OCI-LY7 (cell line): Measurements from ENCODE around the gene ZBP1. TPM values are rescaled to one million over a fixed set of nuclear protein-coding genes. Genes with fewer than 3 reads are reported as not detected.

Experiments used
- BruUV-seq: library from RNA; stranded (reverse); fragments of 400-500 nt; replicated peaks from 2 replicates; lab custom pipeline; 2021; lab: Mats Ljungman, UMichigan
- CTCF ChIA-PET: fragments of 300-600 bp; sonication (Branson Sonifier 250); formaldehyde crosslinking; loops from one replicate; lab custom pipeline; 2022; ENCODE audit warnings: antibody characterized with exemption; ENCODE audit not compliant: unreplicated experiment; lab: Charles Lee
- POLR2A ChIA-PET: fragments of 300-600 bp; sonication (Branson Sonifier 250); formaldehyde crosslinking; loops from one replicate; lab custom pipeline; 2022; ENCODE audit warnings: antibody characterized with exemption; lab: Charles Lee
- DNase-seq: peaks from one replicate; pipeline ENCODE4 v3.0.0-alpha.2; 2015; ENCODE audit warnings: low spot score
- H2AFZ ChIP-seq: fragments of 200-600 bp; sonication (generic), shearing (Covaris generic); 2 replicates; pipeline ENCODE4 v1.6.1; 2014; ENCODE audit warnings: mild to moderate bottlenecking, antibody characterized with exemption, low read length, moderate library complexity
- H3K27ac ChIP-seq: fragments of 200-600 bp; sonication (generic); 2 replicates; pipeline ENCODE4 v1.5.1; 2014; ENCODE audit warnings: mixed run types, low read depth, mild to moderate bottlenecking, moderate library complexity, low read length, inconsistent platforms; ENCODE audit not compliant: poor library complexity, severe bottlenecking
- H3K36me3 ChIP-seq: fragments of 200-600 bp; sonication (generic); 2 replicates; pipeline ENCODE4 v1.6.1; 2014; ENCODE audit warnings: mild to moderate bottlenecking, antibody characterized with exemption, low read length, moderate library complexity, mixed read lengths; ENCODE audit not compliant: insufficient read depth
- H3K4me1 ChIP-seq: fragments of 200-600 bp; sonication (generic); 2 replicates; pipeline ENCODE4 v1.5.1; 2014; ENCODE audit warnings: mild to moderate bottlenecking, low read length; ENCODE audit not compliant: insufficient read depth, poor library complexity, severe bottlenecking
- H3K4me2 ChIP-seq: fragments of 200-600 bp; sonication (generic); 2 replicates; pipeline ENCODE4 v1.6.1; 2014; ENCODE audit warnings: mild to moderate bottlenecking, low read length
- H3K4me3 ChIP-seq: fragments of 200-600 bp; sonication (generic); 2 replicates; pipeline ENCODE4 v1.5.1; 2014; ENCODE audit warnings: mild to moderate bottlenecking, low read depth, low read length; ENCODE audit not compliant: poor library complexity, severe bottlenecking
- H3K79me2 ChIP-seq: fragments of 200-600 bp; sonication (generic); 2 replicates; pipeline ENCODE4 v1.6.1; 2016; ENCODE audit warnings: low read depth, mild to moderate bottlenecking, low read length, moderate library complexity, mixed read lengths; ENCODE audit not compliant: insufficient read depth
- H3K9me2 ChIP-seq: fragments of 200-600 bp; sonication (generic); 2 replicates; pipeline ENCODE4 v1.6.1; 2016; ENCODE audit warnings: mild to moderate bottlenecking, low read length, mixed read lengths; ENCODE audit not compliant: insufficient read depth
- H3K9me3 ChIP-seq: fragments of 200-600 bp; sonication (generic); 2 replicates; pipeline ENCODE4 v1.6.1; 2014; ENCODE audit warnings: mild to moderate bottlenecking, mixed run types, low read length, mixed read lengths
- H4K20me1 ChIP-seq: fragments of 200-600 bp; sonication (generic); 2 replicates; pipeline ENCODE4 v1.6.1; 2014; ENCODE audit warnings: mild to moderate bottlenecking, antibody characterized with exemption, low read length, moderate library complexity, mixed read lengths; ENCODE audit not compliant: insufficient read depth
- EZH2phosphoT487 ChIP-seq: fragments of 200-600 bp; sonication (generic); IDR thresholded peaks from 2 replicates; pipeline ENCODE4 v1.6.1; 2018; ENCODE audit warnings: low read depth, borderline replicate concordance, mild to moderate bottlenecking, mixed run types, antibody characterized with exemption, low read length, moderate library complexity, mixed read lengths
- intact Hi-C: fragments of 100-400 bp; cut with micrococcal nuclease; formaldehyde crosslinking; loops from one replicate; pipeline ENCODE4 v1.10.0; 2022; ENCODE audit not compliant: unreplicated experiment
- total RNA-seq, 2 experiments: library from RNA; depleted of rRNA in 1 of 2; stranded (reverse); fragments of >200 nt in 1 of 2; shearing (Covaris generic) in 1 of 2; gene quantifications; 2 replicates each; pipeline ENCODE4 v1.2.3, GENCODE V29; 2014 to 2022
- TF ChIP-seq, protein P1 (sequence below): fragments of 200-600 bp; sonication (generic); conservative IDR thresholded peaks from 2 replicates; pipeline ENCODE4 v1.5.1; 2014; ENCODE audit warnings: mild to moderate bottlenecking, antibody characterized with exemption, low read length, moderate library complexity, mixed read lengths

Gene ZBP1
- total RNA-seq, 2 experiments from 2014 or later: 1.5 to 3.7 TPM

GRCh38 chr20:57576617-57577550, 43.3 kb downstream of the ZBP1 start:
- no peaks in the 10 kb centered on the region for H3K36me3 ChIP-seq
- no peak overlapping the region for H2AFZ ChIP-seq
- no peaks in the 10 kb centered on the region for H3K9me3 ChIP-seq
- H3K27ac ChIP-seq: no peak overlapping the region
- no peak overlapping the region for H3K4me3 ChIP-seq
- no peak for DNase-seq
- H3K9me2 ChIP-seq: no peaks in the 10 kb centered on the region
- H3K4me2 ChIP-seq: no peak overlapping the region
- no TSS peak for BruUV-seq
- no peaks in the 10 kb centered on the region for H3K79me2 ChIP-seq
- intact Hi-C loops: no loop called here
- H3K4me1 ChIP-seq: no peaks in the 10 kb centered on the region
- ChIA-PET CTCF (no interaction called here), POLR2A (no interaction called here)
- no peak for TF ChIP-seq EZH2phosphoT487
- TF ChIP-seq, protein P1, sequence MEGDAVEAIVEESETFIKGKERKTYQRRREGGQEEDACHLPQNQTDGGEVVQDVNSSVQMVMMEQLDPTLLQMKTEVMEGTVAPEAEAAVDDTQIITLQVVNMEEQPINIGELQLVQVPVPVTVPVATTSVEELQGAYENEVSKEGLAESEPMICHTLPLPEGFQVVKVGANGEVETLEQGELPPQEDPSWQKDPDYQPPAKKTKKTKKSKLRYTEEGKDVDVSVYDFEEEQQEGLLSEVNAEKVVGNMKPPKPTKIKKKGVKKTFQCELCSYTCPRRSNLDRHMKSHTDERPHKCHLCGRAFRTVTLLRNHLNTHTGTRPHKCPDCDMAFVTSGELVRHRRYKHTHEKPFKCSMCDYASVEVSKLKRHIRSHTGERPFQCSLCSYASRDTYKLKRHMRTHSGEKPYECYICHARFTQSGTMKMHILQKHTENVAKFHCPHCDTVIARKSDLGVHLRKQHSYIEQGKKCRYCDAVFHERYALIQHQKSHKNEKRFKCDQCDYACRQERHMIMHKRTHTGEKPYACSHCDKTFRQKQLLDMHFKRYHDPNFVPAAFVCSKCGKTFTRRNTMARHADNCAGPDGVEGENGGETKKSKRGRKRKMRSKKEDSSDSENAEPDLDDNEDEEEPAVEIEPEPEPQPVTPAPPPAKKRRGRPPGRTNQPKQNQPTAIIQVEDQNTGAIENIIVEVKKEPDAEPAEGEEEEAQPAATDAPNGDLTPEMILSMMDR: no peak
- H4K20me1 ChIP-seq: no peaks in the 10 kb centered on the region; the same call in 1 of the 2 replicates

GRCh38 chr20:57576002-57576401, 44.2 kb downstream of the ZBP1 start:
- Histone ChIP-seq H3K36me3 (no peaks in the 10 kb centered on the region), H3K79me2 (no peaks in the 10 kb centered on the region), H3K27ac (no peak overlapping the region), H4K20me1 (no peaks in the 10 kb centered on the region; the same call in 1 of the 2 replicates), H3K4me2 (no peak overlapping the region), H3K9me3 (no peaks in the 10 kb centered on the region), H3K4me1 (no peaks in the 10 kb centered on the region), H3K9me2 (no peaks in the 10 kb centered on the region), H2AFZ (no peak overlapping the region), H3K4me3 (no peak overlapping the region)
- BruUV-seq: no TSS peak
- intact Hi-C loops: no loop called here
- POLR2A ChIA-PET: no interaction called here
- CTCF ChIA-PET: no interaction called here
- no peak for TF ChIP-seq EZH2phosphoT487
- TF ChIP-seq, protein P1: no peak
- no peak for DNase-seq

DNA sequence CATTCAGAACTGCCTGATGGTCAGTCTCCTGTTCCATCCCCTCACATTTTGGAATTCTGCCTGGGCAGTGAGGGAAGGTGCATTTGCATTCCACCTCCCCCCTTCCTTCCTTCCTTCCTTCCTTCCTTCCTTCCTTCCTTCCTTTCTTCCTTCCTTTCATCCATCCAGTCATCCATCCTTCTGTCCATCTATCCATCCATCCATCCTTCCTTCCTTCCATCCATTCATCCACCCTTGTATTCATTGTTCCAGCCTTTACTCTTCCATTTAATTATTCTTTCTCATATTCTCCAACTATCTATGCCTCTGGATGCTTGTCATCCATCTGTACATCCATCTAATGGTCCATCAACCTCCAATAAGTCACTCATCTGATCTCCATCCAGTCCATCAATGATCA, 45.3 kb downstream of the ZBP1 start:
- no peaks in the 10 kb centered on the region for H3K79me2 ChIP-seq
- POLR2A ChIA-PET: interaction anchor here (0.6 kb wide), 1 partner anchor 66 kb away, joined by 4 read pairs; no protein-coding TSS in a partner anchor
- no peak overlapping the region for H3K4me3 ChIP-seq
- intact Hi-C loops: no loop called here
- H3K4me2 ChIP-seq: no peak overlapping the region
- no peaks in the 10 kb centered on the region for H3K36me3 ChIP-seq
- H3K27ac ChIP-seq: no peak overlapping the region
- no peaks in the 10 kb centered on the region for H3K9me2 ChIP-seq
- H2AFZ ChIP-seq: no peak overlapping the region
- no TSS peak for BruUV-seq
- H3K9me3 ChIP-seq: no peaks in the 10 kb centered on the region
- no peaks in the 10 kb centered on the region for H3K4me1 ChIP-seq
- CTCF ChIA-PET: no interaction called here
- DNase-seq: no peak
- H4K20me1 ChIP-seq: no peaks in the 10 kb centered on the region; the same call in 1 of the 2 replicates
- TF ChIP-seq EZH2phosphoT487: no peak
- TF ChIP-seq, protein P1: no peak
